ENCODE measurements around the gene TTLL11.

Gene TTLL11

DNA sequence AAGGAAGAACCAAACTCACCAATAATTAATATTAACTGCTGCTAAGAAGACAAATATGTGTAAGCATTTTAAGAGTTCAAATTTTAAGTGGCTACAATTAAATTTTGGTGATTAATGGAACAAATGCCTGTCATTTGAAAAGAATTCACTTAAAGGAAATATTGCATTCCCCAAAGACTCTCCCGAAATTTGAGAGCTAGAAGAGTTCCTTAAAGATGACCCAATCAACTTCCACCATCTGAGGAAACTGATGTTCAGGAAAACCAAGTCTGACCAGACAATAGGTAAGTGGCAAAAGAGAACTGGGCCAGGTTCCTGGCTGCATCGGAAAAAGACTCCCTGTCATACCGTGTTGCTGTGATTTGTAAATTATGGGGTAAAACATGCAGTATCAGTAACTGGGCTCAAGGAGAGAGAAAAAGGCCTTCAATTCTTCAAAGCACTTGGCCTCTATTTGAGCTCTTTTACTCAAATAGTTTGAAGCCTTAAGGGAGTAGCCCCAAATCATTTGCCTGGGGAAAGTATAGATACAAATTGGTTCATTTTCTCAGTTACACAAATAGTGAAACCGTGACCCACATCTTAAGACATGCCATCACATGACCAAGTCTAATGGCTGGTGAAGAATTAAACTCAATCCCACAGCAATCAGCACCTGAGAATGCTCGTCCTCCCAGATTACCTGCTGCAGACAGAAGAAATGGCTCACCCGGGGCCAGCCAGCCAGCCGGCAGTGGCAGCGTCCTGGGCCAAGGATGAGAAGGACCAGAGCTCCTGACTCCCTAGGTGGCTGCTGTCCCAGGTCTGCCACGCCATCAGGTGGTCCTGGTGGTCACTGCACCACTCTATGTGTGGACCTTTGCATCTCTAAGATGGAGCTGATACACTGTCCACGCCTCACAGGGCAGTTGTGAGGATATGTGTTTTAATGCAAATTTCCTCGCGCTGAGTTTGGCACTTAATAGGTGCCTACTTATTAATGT is 162.9 kb downstream of the TTLL11 start:
- DNase-seq: no peak

DNA sequence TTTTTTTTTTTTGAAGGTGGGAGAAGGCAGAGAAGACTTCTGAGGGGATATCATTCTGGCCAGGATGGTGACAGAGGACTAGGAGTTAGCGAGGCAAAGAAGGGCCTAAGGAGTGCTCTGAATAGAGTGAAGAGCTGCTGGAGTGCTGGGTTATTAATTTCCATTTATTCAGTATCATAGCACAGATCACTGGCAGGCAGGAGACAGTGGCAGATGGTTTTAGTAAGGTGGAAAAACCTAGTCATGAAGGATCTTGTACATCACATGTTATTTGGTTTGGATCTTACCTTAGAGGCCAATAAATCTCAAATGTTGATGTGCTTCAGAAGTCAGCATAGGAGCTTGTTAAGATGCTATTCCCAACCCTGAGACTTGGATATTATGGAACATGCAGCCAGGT is 165.5 kb downstream of the TTLL11 start:
- no peak for DNase-seq

DNA sequence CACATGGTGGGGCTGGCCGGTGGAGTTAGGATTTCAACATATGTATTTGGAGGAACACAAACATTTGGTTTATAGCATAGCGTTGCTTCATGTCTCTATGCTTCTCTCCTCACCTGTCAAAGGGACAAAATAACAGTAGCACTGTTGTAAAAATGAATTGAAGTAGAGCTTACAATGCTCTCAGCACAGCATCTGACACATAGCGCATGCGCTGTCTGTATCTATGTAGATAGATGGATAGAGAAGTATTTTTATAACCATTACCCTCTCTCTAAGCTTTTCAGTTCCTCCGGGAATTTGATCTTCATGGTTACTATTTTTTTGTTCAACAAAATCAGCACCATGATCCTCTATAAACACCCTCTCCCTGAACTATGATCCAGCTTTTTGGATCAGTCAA is 166.0 kb downstream of the TTLL11 start:
- DNase-seq: no peak

DNA sequence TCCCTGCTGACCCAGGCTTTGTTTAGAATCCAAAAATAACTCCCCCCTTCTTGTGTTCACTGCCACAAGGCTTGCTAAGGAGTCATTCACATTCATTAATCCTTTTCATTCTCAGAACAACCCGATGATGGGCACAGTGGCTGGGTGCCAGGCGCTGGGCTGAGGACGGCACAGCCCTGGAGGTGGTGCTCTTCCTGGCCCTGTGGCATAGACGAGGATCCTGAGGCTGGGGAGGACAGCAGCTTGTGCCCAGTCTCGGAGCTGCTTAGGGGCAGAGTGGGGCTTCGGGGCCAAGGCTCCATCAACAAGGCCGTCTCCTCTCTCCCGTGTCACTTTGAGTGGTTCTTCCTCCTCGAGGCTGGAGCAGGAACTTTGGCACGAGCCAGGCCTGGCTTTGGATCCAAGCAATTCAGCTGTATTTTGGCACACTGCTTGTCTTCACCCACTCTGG is 166.7 kb downstream of the TTLL11 start:
- DNase-seq: no peak

GRCh38 chr9:121925935-121926334 is 167.2 kb downstream of the TTLL11 start:
- no peak for DNase-seq

DNA sequence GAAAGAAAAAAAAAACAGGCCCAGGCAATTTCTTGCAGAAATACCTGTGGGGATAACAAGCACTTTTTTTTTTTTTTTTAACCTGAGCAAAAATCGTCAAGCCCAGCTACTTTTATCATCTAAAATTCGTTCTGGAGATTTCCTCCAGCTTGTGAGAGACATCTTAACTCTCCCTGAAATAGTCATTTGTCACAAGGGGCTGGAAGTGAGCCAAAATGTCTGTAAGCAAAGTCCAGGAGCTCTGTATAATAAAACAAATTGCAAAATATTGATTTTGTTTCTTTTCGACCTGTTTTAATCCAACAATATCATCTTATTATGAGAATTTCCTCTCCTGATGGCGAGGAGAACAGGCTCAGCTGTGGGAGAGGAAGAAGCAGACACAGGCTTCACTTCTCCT is 168.4 kb downstream of the TTLL11 start:
- no peak for DNase-seq

DNA sequence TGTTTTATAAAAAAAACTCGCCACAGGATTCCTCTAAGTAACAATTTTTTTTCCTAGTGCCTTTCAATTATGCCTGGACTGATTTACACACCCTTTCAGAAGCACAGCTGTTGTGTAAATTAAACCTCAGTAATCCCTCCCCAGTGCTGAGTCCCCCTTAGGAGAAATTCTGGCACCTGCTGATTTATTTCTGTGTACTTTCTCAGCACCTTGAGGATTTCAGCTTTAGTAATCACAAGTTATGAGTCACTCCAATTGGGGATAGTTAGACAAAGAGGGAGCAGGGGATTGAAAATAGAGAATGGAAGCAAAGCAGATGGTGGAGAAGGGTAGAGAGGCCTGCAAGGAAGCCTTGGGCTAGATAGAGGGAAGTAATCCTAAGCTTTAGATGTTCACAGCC is 171.7 kb downstream of the TTLL11 start:
- DNase-seq: no peak

- no peak for DNase-seq
These were observed 175.5 kb downstream of the TTLL11 start for GRCh38 chr9:121917375-121918335.

GRCh38 chr9:121915304-121915625 is 177.8 kb downstream of the TTLL11 start:
- no peak for DNase-seq

- no peak for DNase-seq
These were observed 178.4 kb downstream of the TTLL11 start for GRCh38 chr9:121914604-121915303.

- no peak for DNase-seq
These were observed 179.0 kb downstream of the TTLL11 start for GRCh38 chr9:121914017-121914595.

GRCh38 chr9:121912812-121913627 is 180.1 kb downstream of the TTLL11 start:
- no peak for DNase-seq

DNA sequence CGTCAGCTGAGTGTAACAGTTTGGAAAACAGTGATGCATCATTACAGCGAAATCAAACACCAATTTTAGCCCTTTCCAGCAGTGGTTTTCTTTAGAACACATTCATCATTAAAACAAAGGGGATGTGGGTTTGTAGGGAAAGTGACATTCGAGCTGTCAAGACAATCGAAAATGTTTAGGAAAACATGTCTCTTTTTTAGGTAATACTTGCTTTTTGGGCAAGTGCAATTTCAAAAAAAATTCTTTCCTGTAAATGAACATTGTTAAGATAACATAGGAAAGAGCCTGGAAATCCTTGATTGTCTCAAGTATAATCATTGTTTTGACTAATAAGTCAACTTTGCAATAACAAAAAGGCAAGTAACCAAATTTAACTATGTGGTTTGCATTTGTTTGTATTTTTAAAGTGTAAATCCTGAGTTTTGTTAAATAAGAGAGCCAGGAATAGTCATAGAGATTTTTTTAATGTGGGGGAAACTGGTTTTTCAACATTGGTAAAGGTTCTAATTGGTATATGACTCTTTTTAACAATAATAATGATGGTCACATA is 182.5 kb downstream of the TTLL11 start:
- no peak for DNase-seq

DNA sequence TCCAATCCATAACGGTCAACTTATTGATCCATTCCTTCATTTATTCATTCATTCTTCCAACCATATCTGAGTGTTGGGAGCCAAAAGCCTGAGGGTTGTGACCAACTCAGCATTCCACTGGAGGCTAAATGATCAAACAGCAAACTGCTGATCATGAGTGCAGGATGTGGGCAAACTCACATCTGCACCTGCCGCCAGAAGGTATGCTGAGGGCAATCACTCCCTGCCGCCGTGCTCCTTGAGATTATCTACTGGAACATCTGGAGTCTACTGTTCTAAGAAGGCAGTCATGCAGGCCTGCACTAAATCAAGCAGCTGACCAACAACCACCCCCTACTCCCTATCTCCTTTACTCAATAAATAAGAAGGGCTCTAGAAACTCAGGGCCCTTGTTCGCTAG is 184.0 kb downstream of the TTLL11 start:
- DNase-seq: no peak

GRCh38 chr9:121906074-121906870 is 186.8 kb downstream of the TTLL11 start:
- DNase-seq: no peak

DNA sequence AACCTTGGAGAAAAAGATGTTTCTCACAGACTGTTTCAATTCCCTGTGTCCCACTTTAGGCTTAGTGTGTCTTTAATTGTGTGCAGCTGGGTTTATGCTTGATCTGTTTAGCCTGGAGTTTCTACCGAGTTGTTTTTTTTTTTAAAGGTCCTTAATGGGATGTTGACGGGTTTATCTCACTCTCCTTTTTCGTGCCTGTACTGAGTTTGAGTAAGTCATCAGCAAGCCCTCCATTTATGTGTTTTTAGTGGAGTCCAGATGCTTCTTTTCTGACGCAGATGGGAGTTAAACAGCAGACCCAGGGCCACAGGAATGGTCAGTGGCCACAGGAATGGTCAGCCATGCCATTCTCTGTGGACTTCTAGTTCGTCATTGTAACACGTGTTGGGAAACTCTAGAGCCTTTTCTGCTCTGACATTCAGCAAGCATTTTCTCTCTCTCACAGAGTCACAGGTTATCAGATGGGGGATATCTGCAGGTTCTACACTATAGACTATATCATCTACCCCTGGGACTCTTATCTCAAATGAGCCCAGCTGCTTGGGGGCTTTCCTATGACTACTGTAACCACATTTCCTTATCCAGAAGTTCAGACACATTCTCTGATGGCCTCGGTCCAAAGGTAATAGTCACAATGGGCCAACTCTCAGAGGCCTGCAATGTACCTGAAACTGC is 190.5 kb downstream of the TTLL11 start:
- no peak for DNase-seq

DNA sequence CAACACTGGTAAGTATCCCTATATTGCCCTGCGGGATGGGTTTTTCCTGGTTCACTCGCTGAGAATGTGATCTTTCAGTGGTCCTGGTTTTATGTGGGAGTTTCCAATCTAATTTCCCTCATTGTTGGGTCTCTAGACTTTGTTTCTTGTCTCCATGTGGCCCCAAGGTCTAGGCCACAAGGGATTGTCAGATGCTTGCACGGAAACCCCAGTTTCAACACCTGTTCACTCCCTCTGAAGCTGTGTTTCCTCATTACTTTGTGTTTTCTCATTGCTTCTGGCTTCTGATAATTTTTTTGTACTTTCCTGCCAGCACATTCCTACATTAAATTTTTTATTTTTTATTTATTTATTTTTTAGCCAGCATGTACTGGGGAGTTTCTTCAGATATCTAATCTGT is 191.5 kb downstream of the TTLL11 start:
- DNase-seq: no peak

DNA sequence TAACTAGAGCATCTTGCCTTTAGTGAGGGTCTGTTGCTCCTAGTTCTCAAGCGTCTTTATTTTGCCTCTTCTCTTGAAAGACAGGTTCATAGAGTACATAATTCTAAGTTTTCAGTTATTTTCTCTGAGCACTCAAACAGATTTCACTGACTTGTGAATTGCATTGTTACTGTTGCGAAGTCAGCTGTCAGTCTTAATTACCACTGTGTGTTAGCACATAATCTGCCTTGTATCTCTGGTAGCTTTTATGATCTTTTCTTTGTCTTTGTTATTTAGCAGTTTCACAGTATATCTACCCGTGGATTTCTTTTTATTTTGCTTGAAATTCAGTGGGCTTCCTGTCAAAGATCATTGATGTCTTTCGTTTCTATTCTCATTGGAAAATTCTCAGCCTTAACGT is 192.9 kb downstream of the TTLL11 start:
- DNase-seq: no peak

GRCh38 chr9:121898856-121899255 is 194.3 kb downstream of the TTLL11 start:
- DNase-seq: no peak

DNA sequence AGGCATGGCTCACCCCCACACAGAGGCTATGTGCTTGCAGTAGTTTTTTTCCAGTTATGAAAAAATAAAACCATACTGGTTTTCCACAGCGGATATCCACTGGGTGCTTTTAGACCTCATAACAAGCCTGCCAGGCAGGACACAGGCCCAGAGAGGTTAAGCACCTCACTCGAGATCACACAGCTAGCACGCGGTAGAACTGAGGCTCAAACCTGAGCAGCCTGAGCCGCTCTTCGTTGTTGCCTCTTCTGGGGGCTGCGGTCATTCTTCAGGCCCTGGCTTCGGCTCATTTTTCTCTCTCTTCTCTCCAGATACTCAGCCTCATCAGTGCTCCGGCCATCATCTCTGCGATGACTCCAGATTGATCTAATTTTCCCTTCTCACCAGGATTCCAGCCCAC is 196.0 kb downstream of the TTLL11 start:
- no peak for DNase-seq

All from activated CD4-positive, CD25-positive, alpha-beta regulatory T cell (primary cell).